ENCODE results near the gene DUS3L. TPM values are rescaled to one million over a fixed set of nuclear protein-coding genes. Genes with fewer than 3 reads are reported as not detected.

The DUS3L gene
- total and polyA plus RNA-seq, 2 of the 8 experiments (the other 6 are each of a cell fraction or from before 2014, with no cell fraction given), result 37.6 to 39.1 TPM

GRCh38 chr19:5806133-5806489 is 15.1 kb upstream of the DUS3L start:
- Histone ChIP-seq H2AK5ac (ENCODE audit: low read depth, low read length) (no peak overlapping the region), H3K23ac (ENCODE audit: insufficient read length) (no peak overlapping the region), H3K36me3 (ENCODE audit: control insufficient read depth in 2 of 4, insufficient read depth in 4 of 4, low read length in 3 of 4) (no peaks in the 10 kb centered on the region), H4K91ac (replicated peaks; ENCODE audit: insufficient read length, low read length) (no peak overlapping the region), H3K4ac (replicated peaks; ENCODE audit: insufficient read length, low read depth, low read length) (peak overlapping the region; percentile 77), H3K9ac (replicated peaks in 1 of 4; ENCODE audit: extremely low read depth in 1 of 4, low read depth in 3 of 4, low read length in 3 of 4) (no peak overlapping the region), H4K20me1 (replicated peaks in 1 of 2; ENCODE audit: control insufficient read depth in 1 of 2, insufficient read depth in 2 of 2, low read length in 2 of 2) (peaks cover 0 to 6% of the 10 kb centered on the region in 2 experiments), H3K9me3 (ENCODE audit: insufficient read depth in 2 of 2, low read depth in 1 of 2, low read length in 1 of 2) (no peaks in the 10 kb centered on the region), H3K4me1 (replicated peaks in 1 of 4; ENCODE audit: control insufficient read depth in 3 of 4, insufficient read depth in 4 of 4, low read length in 3 of 4) (peaks cover 0 to 18% (median 10%) of the 10 kb centered on the region in 4 experiments; a peak in 5 of 7 replicates), H3K23me2 (ENCODE audit: low read depth, low read length) (peaks cover 7% of the 10 kb centered on the region), H3K27me3 (replicated peaks in 1 of 4; ENCODE audit: control insufficient read depth in 3 of 4, extremely low read depth in 1 of 4, insufficient read depth in 3 of 4, low read length in 3 of 4) (peaks cover 2 to 16% (median 8%) of the 10 kb centered on the region in 4 experiments; a peak in 6 of 7 replicates), H3K18ac (ENCODE audit: extremely low read depth, low read length) (no peak overlapping the region; the same call in 1 of the 2 replicates), H3K14ac (ENCODE audit: insufficient read length) (no peak overlapping the region), H4K8ac (ENCODE audit: extremely low read depth, insufficient read depth, low read length) (peak overlapping the region; percentile 36), H3K56ac (replicated peaks; ENCODE audit: insufficient read length, low read depth, low read length) (no peak overlapping the region), H3K79me2 (ENCODE audit: control insufficient read depth in 1 of 2, insufficient read depth in 2 of 2, low read length in 2 of 2) (no peaks in the 10 kb centered on the region; a peak in 1 of 4 replicates), H2BK12ac (ENCODE audit: low read depth, low read length) (no peak overlapping the region), H3K4me2 (ENCODE audit: insufficient read depth in 1 of 2, low read depth in 2 of 2, low read length in 2 of 2) (peak overlapping the region; percentile 51 to 69), H4K5ac (ENCODE audit: insufficient read length, low read depth, low read length) (no peak overlapping the region), H2BK120ac (replicated peaks; ENCODE audit: low read depth, low read length) (no peak overlapping the region), H3K27ac (ENCODE audit: low read depth, low read length) (no peak overlapping the region), H2BK20ac (ENCODE audit: low read length) (no peak overlapping the region), H2BK5ac (ENCODE audit: low read depth, low read length) (no peak overlapping the region), H2BK15ac (ENCODE audit: low read length) (no peak overlapping the region), H2AFZ (ENCODE audit: low read length) (no peak overlapping the region), H3K4me3 (ENCODE audit: extremely low read depth in 1 of 4, insufficient read depth in 2 of 4, low read depth in 3 of 4, low read length in 4 of 4) (peak overlapping the region in 1 of 4 experiments; percentile 58; a peak in 2 of 8 replicates), H3K79me1 (ENCODE audit: low read depth, low read length) (peaks cover 4% of the 10 kb centered on the region; the same call in 1 of the 2 replicates)
- FAIRE-seq (no peak), DNase-seq (ENCODE audit: low read depth in 1 of 2, low spot score in 2 of 2) (no peak)
- ChIA-PET POLR2A (ENCODE audit: partially characterized antibody) (interaction anchor here (0.9 to 3.4 kb wide), 4 partner anchors 21 to 97 kb away, joined by 4 to 35 read pairs (median 10); partner anchors contain the start of gene NDUFA11), CTCF (ENCODE audit: partially characterized antibody) (interaction anchor here (0.7 to 4.5 kb wide), 13 partner anchors 12 to 216 kb away, joined by 3 to 32 read pairs (median 4); no protein-coding TSS in a partner anchor)
- WGBS, 2 experiments (ENCODE audit: extremely low coverage in 1 of 2, insufficient coverage in 1 of 2, insufficient read length in 1 of 2, insufficient replicate concordance in 2 of 2, low coverage in 1 of 2, low lambda C conversion rate in 2 of 2, missing lambda C conversion rate in 1 of 2), result 24% methylated on average over 5 of the region's 6 CpGs; no CpG with 5 or more reads in 1 of the 2 experiments
- no peak for TF ChIP-seq RBBP5 (IDR thresholded peaks at IDR 0.05; ENCODE audit: borderline replicate concordance, low read depth, low read length)
- TF ChIP-seq RFX5 (IDR thresholded peaks at IDR 0.05; ENCODE audit: borderline replicate concordance, low read depth, low read length), result no peak
- TF ChIP-seq SIN3A (conservative IDR thresholded peaks at IDR 0.05 in 1 of 2, IDR thresholded peaks at IDR 0.05 in 1 of 2; ENCODE audit: low read depth in 1 of 2, low read length in 2 of 2), result no peak
- no peak for TF ChIP-seq GABPA (IDR thresholded peaks at IDR 0.05; ENCODE audit: borderline replicate concordance, insufficient read depth, low read length)
- no peak for TF ChIP-seq YY1 (IDR thresholded peaks at IDR 0.05; ENCODE audit: low read depth, low read length)
- TF ChIP-seq POLR2A (IDR thresholded peaks at IDR 0.05; ENCODE audit: control extremely low read depth in 1 of 2, low read depth in 2 of 2, low read length in 2 of 2), result no peak
- TF ChIP-seq NRF1 (IDR thresholded peaks at IDR 0.05; ENCODE audit: low read depth, low read length), result no peak
- TF ChIP-seq NANOG (IDR thresholded peaks at IDR 0.05; ENCODE audit: insufficient read depth, low read depth, low read length, poor library complexity, severe bottlenecking), result no peak
- no peak for TF ChIP-seq BACH1 (IDR thresholded peaks at IDR 0.05; ENCODE audit: low read length)
